Measurements from ENCODE around the gene SPON1.

DNA sequence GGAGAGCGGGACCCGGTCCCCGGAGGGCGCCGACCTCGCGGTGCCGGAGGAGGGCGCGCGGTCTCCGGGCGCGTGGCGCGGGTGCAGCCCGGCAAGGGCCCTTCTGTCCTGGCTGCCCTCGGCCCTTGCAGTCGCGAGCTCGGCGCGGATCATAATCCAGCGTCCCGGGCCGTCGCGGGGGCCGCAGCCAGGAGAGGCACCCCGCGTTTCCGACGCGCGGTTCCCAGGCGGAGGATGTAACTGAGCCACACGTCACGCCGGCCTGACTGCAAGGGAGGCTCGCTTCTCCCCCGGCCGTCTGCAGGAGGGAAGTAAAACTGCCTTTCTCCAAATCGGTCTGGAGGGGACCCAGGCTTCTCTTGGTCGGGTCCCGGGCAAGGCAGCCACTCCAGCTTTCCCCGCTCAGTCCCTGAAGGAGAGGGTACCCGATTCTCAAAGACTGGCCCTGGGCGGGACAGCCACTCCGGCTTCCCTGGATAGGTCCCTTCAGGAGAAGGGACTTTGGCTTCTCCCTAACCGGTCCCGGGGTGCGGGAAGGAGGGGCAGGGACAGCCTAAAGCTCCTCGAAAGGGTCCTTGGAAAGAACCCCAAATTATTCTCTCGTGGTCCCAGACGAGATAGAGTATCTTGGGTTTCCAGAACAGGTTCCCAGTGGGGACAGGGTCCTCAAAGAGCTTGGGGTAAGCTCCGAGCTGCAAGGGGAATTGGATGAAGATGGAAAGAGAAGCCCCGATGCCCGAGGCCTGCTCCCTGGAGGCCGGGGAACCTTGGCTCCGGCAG, 836 bp downstream of the SPON1 start:
- no peak for TF ChIP-seq EP300 (IDR thresholded peaks at IDR 0.05)
- no peak for TF ChIP-seq POLR2A (IDR thresholded peaks at IDR 0.05)
